Measurements from ENCODE around the gene FHL2. TPM values are rescaled to one million over a fixed set of nuclear protein-coding genes. Genes with fewer than 3 reads are reported as not detected.
"Not testable (repeated sequence)": the region's sequence is repeated elsewhere in the genome, so short reads cannot be mapped to it uniquely, and the experiment has no call there.

FHL2 gene
- total RNA-seq, 1 experiment from 2014 or later = 173 TPM

DNA sequence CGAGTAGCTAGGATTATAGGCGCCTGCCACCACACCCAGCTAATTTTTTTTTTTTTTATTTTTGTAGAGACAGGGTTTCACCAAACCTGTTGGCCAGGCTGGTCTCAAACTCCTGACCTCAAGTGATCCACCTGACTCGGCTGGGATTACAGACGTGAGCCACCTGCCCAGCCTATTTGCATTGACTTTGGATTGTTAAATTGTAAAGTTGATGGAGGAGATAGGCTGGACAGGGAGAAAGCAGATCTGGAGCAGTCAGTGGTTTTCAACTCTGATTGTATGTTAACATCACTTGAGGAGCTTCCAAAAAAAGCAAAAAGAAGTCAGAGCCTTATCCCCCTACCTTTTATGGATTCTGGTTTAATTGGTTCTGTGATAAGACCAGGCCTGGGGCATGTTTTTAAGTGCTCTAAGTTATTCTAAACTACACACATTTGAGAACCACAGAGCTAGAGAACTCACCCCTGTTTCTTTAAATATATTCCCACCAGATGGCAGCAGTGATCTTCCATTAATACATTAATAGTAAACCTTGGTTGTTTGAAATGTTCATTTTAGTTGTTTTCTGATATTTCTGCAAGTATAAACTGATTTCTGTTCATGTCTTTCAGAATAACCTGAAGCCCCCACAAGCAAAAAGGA lies 54.0 kb downstream of the FHL2 start:
- DNase-seq (ENCODE audit: low read depth) = peak; percentile 17

DNA sequence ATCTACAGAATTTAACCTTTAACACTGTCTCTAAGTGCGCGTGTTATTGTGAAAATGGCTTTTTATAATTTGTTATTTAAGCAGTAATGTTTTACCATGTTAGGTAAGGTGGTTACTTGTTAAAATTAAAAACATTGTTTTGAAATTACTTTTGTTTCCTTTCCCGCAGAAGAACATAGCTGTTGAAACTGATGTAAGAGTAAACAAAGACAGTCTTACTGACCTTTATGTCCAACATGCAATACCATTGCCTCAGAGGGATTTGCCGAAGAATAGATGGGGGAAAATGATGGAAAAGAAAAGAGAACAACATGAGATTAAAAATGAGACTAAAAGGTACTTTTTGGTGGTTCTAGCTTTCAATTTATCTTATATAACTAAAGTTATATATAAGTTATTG lies 59.4 kb downstream of the FHL2 start:
- DNase-seq (ENCODE audit: low read depth) = no peak

GRCh38 chr2:105338020-105338385 lies 60.8 kb downstream of the FHL2 start:
- DNase-seq (ENCODE audit: low read depth) = no peak

- peak; percentile 90 for DNase-seq (ENCODE audit: low read depth)
Measured at GRCh38 chr2:105337122-105338019, 61.5 kb downstream of the FHL2 start, which contains the start of gene C2orf49. Gene C2orf49, plus strand, starts transcription at chr2:105337540. Its CDS starts 48 bp downstream, at chr2:105337588.

GRCh38 chr2:105336786-105337121 lies 62.1 kb downstream of the FHL2 start:
- no peak for DNase-seq (ENCODE audit: low read depth)

DNA sequence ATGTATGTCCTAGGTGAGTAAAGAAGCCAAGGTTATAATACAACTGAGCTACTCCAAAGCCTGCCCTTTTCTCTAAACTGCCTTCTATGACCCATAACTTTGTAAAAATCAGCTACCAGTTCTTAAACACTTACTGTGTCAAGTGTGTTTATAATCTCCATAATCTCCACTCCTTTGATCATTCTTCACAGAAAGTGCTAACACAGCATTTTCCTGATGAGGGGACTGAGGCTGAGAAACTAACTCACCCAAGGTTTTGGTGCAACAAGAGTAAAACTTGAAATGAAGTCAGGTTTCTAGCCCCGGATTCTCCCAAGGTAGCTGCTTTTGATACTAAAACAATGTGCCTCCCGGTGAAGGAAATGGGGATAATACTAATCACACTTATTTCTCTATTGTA lies 63.4 kb downstream of the FHL2 start:
- no peak for DNase-seq (ENCODE audit: low read depth)

DNA sequence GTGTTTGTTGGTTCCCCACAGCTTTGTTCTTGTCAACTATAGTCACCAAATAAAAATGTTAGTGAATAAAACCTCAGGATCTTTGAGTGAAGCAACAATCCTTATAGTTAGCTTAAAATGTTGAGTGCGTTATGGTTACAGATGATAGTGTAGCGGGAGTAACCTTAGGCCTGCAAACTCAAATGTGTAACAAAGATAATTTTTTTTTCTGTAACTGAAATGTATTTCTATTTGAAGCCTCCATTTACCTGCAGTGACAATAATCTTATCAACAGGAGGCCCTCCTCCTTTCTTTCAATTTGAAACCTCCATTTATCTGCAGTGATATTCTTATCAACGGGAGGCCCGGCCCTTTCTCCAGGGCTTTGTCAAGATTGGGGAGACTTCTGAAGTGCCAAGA lies 64.6 kb downstream of the FHL2 start:
- no peak for DNase-seq (ENCODE audit: low read depth)

DNA sequence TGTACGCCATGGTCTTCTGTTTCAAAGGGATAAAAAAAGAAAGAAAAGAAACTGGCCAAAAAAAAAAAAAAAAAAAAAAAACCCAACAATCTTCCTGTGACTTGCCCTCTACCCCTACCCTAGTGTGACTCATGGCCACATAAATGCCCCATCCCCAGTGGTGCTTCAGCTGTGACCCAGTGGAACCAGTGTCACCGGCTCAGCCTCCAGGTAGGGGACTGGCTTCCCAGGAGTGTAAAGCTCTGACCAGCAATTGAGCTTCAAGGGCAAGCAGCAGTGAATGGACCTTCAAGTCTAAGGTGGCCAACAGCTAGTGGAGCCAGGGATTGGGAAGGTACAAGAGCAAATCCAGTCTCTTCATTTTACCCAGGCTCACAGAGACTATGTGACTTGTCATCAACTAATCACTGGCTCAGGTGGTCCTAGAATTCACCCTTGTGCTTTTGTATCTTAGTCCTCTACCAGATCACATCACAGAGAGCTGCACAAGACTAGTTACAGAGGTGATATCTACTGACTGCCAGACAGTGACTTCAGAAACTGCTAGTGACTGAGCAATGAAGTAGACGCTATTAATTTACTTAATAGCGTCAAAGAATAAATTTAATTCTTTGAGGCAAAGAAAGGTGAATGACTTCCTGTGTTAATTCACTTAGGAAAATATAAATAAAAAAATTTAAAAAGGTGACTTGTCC lies 68.0 kb downstream of the FHL2 start:
- DNase-seq (ENCODE audit: low read depth) = peak; percentile 33

DNA sequence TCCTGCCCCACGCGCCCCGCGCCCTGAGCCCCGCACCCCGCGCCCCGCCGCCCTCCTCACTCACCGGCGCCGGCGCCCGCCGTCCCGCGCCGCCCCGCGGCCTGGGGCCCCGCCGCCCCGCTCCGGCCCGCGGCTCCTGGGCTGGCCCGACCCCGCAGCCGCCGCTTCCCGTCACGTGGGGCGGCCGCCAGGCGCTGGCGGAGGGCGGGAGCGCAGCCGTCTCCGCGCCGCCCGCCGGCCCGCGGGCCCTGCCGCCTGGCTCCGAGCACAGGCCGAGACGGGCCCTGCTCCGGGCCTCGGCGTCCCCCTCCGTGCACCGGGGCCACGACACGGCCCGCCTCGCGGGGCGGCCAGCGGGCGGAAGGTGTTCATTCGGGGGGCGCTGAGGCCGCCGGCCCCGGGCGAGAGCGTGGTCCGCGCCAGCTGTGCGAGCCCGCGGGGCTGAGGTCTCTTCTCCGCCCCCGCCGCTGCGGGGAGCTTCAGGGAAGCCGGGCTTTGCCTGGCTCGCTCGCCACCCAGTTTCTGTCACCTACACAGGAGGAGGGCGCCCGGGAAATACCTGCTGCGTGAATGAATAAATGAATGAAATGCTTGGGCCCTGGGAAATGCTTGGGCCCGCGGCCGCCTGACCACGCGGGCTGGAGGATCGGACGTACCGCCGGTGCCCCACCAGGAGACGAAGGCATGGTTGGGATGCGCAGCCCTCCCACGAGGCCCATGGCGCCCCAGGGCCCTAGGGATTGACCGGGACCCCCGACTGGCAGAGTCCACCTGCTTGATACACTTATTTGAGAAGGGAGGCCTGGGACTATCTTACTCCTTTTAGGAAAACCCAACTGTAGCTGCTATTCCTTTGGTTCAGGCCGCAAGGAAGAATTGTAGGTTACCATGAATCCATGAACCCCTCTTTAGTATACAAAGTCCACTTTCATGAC lies 69.0 kb downstream of the FHL2 start, which contains the start of gene TGFBRAP1:
TSS of gene TGFBRAP1 (minus strand) at position 175 of the 935 bp plus-strand sequence. CDS start 21,434 bp downstream, outside the sequence.
- peak; percentile 78 for DNase-seq (ENCODE audit: low read depth)

GRCh38 chr2:105329197-105329554 lies 69.7 kb downstream of the FHL2 start:
- DNase-seq (ENCODE audit: low read depth) = no peak

DNA sequence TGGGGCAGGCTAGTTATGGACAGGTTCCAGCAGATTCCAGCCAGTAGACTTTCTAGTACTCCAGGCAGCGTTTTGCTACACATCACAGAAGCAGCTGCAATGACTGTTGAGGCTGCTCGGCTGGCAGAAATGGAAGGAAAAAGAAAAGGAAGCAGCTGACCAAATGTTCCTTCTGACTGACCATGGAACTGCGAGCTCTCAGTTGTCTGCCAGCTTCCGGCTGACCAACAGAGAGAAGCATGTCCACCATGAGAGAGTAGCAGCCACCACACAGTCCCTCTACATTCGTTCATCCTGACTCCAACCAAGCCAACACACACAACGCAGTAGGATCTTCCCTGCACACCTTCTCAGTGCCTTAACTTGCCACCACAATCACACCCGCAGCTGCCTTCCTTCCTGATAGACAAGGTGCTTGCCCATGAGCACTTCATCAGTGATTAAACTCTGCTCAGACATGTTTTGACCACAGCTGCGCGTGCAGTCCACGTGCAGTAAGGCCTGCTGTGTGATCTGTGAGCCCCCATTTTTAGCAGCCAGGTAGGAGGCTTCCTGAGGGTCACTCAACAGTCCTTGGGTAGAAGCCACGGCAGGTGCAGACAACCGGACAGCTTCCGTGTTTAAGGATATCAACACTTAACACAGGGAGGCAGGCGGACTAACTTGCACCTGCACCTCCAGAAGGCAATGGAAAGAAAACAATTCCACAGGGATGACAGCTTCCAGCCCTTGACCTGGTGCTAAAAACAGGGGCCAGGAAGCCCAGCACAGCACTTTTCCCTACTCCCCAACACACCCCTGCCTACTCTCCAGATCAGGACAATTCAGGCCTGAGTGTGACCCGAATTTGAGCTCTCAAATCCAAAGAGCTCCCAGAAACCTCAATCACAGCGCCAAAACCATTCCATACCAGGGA lies 70.3 kb downstream of the FHL2 start:
- peak; percentile 11 for DNase-seq (ENCODE audit: low read depth)

DNA sequence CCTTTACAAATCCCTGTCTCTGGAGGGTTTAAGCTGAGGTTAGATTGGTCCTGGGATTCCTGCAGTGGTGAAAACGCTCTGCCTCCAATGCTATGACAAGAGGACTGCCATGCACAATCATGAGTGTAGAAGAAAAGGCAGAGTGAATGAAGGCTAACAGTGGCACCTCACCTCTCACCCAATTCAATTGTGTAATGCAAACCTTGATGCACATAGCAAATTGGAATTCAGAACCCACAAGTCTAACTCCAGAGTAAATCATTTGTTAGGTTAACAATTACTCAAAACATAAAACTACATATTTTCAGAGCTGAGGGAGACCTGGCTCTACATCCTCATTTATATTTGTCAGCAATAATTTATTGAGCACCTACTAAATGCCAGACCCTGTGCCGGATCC lies 71.2 kb downstream of the FHL2 start:
- no peak for DNase-seq (ENCODE audit: low read depth)

- DNase-seq (ENCODE audit: low read depth) = not testable (repeated sequence)
Measured at GRCh38 chr2:105327271-105327670, 71.6 kb downstream of the FHL2 start.

DNA sequence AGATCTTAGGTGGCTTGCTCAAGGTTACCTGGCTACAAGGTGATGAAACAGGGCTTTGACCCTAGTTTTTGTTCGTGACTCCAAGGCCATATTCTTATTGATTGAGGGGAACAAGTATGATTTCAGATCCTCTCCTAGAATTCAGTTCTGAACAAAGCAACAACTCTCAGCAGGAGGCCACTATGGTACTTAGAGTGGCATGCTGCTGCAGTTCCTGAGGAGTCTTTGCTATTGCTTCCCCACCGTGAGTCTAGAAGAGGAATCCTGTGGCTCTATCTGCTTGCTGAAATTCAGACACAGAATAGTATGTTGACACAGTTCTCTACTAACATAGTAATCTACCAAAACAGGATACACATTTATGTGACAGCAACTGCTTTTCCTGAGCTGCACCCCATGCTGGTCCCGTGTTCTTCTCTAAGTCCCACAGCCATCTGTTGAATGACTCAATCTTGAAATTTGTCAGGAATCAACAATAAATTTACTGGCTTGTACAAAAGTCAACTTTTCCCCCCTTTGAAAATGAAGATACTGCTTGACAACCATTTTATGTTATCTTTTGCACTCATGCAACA lies 73.4 kb downstream of the FHL2 start:
- peak; percentile 25 for DNase-seq (ENCODE audit: low read depth)

GRCh38 chr2:105324732-105325131 lies 74.1 kb downstream of the FHL2 start:
- DNase-seq (ENCODE audit: low read depth) = peak; percentile 79

DNA sequence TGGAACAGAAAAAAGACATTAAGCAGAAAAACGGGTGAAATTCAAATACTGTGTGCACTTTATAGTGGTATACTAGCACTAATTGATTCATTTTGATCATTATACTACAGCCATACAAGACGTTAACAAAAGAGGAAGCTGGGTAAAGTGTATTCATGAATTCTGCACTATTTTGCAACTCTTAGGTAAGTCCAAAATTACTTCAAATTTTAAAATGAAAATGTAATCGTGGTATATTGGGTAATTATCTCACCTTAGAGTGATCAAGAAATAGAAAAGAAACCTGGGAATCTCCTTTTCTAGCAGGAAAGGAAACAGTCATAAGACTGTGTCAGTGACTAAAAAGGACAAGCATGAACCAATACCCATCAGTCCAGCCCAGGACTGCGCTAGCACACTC lies 74.8 kb downstream of the FHL2 start:
- DNase-seq (ENCODE audit: low read depth) = no peak

DNA sequence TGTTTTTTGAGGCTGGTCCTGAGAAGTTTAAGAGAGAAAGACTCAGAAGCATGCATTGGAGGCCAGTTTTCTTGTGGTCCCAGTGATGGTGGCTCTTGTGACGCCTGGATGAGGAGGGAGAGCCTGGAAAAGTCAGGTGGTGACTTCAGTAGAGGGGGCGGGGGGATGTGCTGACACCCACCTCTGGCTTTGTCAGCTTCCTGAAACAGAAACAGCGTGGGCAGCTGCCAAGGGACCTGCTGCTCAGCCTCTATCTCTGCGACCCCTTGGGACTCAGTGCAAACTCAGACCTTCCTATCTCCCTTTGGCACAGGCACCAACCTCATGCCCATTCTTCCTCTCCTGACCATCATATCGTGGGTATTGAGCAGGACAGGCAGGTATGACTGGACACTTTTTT lies 75.7 kb downstream of the FHL2 start:
- DNase-seq (ENCODE audit: low read depth) = no peak

GRCh38 chr2:105321875-105322646 lies 76.8 kb downstream of the FHL2 start:
- DNase-seq (ENCODE audit: low read depth) = peak; percentile 20

DNA sequence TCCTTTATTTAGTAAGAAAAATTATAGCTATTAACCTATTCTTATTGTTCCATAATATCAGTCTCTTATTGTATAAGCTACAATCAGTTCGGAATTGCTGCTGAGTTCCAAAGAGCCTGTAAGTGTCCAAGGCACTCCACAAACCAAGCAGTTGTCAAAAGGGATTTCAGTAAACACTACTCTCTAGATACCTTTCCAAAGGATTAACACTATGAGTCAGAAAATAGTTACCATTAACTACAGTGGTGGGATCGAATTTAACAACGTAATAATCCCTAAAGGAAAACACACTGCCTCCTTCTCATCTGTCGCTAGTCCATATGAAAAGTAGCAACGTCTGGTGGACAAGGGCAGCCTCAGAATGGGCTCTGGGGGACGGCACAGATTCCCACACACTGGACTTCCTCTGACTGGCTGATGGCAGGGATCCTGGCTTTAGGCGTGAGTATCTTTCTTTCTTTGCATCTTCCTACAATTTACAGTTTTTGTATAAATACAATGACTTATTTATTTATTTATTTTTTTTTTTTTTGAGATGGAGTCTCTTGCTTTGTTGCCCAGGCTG lies 78.1 kb downstream of the FHL2 start:
- peak; percentile 15 for DNase-seq (ENCODE audit: low read depth)

All from Daoy (cell line).